ENCODE results near the gene PMF1.

GRCh38 chr1:156238248-156238647, 25.4 kb downstream of the PMF1 start:
- TF ChIP-seq NFIC (IDR thresholded peaks at IDR 0.05) (no peak), RAD21 (IDR thresholded peaks at IDR 0.05; ENCODE audit: low read depth) (no peak), TEAD4 (IDR thresholded peaks at IDR 0.05) (no peak), REST (IDR thresholded peaks at IDR 0.05; ENCODE audit: low read depth) (no peak), CEBPB (IDR thresholded peaks at IDR 0.05) (no peak), ZBTB7A (IDR thresholded peaks at IDR 0.05; ENCODE audit: low read depth) (no peak), TAF1 (IDR thresholded peaks at IDR 0.05; ENCODE audit: low read depth) (no peak), YY1 (IDR thresholded peaks at IDR 0.05; ENCODE audit: low read depth) (no peak), EP300 (IDR thresholded peaks at IDR 0.05; ENCODE audit: borderline replicate concordance) (no peak)
